Choroid plexus epithelial cell (primary cell): ENCODE measurements around the gene ATG10.
"Not testable (repeated sequence)": the region's sequence is repeated elsewhere in the genome, so short reads cannot be mapped to it uniquely, and the experiment has no call there.

Source experiments
- DNase-seq: peaks from one replicate; pipeline ENCODE4 v3.0.0-alpha.2; 2010; ENCODE audit warnings: low read depth
- H3K4me3 ChIP-seq: 2 replicates; pipeline ENCODE4 v1.5.1; 2011; ENCODE audit warnings: low read depth, mild to moderate bottlenecking, control low read depth, low read length, moderate library complexity
- TF ChIP-seq, protein P1 (sequence below): conservative IDR thresholded peaks from 2 replicates; pipeline ENCODE4 v1.5.1; 2011; ENCODE audit warnings: low read depth, mild to moderate bottlenecking, control low read depth, inconsistent platforms, low read length, moderate library complexity

ATG10 gene

DNA sequence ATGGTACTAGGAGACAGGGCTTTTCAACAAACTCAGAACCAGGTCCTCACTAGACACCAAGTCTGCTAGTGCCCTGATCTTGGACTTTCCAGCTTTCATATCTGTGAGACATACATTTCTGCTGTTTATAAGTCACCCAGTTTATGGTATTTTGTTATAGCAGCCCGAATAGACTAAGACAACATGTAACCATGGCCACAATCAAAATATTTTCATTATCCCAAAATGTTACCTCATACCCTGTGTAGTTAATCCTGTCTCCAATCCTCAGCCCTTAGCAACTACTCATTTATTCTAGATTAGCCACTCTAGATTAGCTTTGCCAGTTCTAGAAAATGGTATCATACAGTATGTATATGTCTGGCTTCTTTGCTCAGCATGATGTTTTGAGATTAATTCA lies 6.3 kb upstream of the ATG10 start:
- H3K4me3 ChIP-seq, result no peak overlapping the region
- DNase-seq, result no peak
- TF ChIP-seq, protein P1, sequence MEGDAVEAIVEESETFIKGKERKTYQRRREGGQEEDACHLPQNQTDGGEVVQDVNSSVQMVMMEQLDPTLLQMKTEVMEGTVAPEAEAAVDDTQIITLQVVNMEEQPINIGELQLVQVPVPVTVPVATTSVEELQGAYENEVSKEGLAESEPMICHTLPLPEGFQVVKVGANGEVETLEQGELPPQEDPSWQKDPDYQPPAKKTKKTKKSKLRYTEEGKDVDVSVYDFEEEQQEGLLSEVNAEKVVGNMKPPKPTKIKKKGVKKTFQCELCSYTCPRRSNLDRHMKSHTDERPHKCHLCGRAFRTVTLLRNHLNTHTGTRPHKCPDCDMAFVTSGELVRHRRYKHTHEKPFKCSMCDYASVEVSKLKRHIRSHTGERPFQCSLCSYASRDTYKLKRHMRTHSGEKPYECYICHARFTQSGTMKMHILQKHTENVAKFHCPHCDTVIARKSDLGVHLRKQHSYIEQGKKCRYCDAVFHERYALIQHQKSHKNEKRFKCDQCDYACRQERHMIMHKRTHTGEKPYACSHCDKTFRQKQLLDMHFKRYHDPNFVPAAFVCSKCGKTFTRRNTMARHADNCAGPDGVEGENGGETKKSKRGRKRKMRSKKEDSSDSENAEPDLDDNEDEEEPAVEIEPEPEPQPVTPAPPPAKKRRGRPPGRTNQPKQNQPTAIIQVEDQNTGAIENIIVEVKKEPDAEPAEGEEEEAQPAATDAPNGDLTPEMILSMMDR, result no peak

DNA sequence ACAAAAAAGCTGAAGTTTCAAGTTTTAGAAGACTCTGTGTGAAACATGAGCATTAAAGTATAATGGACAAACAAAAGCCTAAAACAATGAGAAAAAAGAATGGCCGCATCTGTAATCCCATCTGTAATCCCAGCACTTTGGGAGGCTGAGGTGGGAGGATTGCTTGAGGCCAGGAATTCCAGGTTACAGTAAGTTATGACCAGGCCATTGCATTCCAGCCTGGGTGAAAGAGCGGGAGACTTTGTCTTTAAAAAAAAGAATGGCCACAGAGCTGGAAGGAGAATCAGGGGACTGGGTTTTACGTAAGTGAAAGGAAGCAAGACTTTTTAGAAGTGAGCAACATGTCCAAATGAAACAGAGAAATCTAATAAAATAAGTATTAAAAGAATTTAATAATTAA lies 2.6 kb upstream of the ATG10 start:
- DNase-seq, result no peak
- no peak overlapping the region for H3K4me3 ChIP-seq
- TF ChIP-seq, protein P1, result no peak

DNA sequence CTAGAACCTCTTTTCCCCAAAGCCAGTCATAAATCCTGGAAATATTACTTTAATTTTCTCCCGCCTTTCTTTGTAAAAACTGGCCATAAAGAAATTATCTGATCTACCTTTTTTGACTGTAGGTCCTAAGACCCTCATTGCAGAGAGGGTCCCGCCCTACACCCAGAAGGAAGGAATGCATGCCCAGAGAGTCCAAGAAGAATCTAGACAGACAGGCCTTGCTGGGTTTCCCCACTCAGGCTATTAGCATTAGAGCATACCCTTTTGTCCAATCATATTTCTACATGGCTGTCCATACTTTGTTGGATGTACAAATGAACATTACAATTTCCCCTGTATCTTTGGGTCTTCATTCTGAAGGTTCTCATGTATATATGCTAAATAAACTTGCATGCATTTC lies 1.9 kb upstream of the ATG10 start:
- H3K4me3 ChIP-seq, result no peak overlapping the region
- no peak for DNase-seq
- TF ChIP-seq, protein P1, result no peak

DNA sequence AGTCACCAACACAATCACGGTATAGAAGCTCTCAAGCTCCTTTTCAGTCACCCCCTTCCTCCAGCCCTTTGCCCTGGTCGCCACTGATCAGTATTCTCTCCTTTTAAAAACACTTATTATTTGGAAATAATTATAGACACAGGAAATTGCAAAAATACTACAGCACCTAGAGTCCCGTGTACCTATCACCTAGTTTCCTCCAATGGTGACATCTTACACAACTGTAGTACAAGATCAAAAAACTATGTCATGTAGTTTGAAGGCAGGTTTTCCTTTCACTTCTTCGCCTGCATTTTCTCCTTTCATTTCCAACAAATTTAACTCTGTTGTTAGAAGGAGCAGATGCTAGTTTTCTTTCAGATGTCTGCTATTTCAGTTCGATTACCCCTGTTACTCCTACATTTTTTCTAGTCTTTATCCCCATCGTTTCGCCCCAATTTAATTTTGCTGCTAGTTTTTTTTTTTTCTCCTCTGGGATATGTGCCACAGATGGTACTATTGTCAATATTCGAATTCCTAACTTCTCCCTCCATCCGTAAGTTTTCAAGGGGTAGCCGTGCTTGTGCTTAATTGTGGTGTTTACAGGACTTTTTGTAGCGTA lies 612 bp upstream of the ATG10 start:
- TF ChIP-seq, protein P1, result no peak
- DNase-seq, result peak; percentile 53
- H3K4me3 ChIP-seq, result peak overlapping the region; percentile 84

DNA sequence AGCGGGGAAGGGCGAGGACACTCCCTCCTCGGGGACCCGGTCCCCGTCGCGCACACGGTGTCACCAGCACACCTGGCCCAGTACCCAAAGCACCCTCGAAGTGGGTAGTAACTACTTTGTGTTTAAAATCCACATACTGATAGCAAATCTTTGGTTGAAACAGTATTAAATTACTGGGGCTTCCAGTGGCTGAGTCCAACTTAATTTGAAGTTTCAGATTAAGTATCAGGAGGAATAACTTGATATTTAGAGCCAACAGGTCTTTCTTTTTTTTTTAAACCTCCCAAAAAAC lies 615 bp downstream of the ATG10 start:
- no peak for DNase-seq
- TF ChIP-seq, protein P1, result no peak
- H3K4me3 ChIP-seq, result peak overlapping the region; percentile 84

DNA sequence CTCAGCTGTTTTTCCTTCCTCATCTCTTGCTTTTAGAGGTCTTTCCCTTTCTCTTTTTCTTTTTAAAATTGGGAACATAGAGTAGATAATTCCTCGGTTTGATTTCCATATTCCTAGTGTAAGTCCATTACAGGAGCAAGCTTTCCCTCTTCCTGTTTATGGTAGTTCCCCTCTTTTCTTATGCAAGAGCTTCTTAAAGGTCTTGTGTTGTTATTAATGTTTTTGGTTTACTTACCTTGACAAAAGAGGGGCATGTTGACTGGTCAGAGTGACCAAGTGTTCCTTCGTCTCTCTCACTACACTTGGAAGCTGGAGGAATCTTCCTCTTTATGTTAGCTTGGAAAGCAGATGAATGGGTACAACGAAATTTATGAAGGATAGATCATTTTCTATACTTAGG lies 8.3 kb downstream of the ATG10 start:
- DNase-seq, result no peak
- TF ChIP-seq, protein P1, result no peak
- no peak overlapping the region for H3K4me3 ChIP-seq

DNA sequence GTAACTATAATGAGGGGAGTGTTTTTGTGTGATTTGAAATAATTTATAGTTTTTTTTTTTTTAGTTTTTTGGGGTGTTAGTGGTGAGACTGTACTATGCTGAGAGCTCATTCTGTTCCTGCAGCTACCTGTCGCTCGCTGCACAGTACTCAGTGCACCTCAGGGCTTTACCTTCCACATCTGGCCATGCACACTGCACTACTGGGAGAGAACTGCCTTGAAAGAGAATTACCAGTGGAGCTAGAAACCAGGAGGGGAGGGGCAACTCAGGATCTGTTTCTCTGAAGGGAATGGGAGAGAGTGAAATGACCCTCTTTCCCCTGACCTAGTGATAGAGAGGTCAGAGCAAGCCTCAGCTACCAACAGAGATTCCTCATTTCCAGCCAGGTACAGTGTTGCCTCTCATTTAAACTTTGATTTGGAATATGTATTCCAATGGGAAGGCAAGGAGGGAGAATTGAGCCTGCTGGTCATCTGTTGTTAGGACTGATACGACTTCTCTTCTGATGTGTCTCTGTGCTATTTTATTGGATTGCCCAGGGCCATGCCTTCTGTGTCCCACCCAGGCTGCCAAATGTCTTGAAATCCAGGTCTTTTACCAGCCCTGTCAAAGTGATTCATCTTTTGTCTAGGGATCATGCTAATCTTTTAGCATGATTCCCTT lies 8.9 kb downstream of the ATG10 start:
- H3K4me3 ChIP-seq, result no peak overlapping the region
- DNase-seq, result no peak
- TF ChIP-seq, protein P1, result no peak

DNA sequence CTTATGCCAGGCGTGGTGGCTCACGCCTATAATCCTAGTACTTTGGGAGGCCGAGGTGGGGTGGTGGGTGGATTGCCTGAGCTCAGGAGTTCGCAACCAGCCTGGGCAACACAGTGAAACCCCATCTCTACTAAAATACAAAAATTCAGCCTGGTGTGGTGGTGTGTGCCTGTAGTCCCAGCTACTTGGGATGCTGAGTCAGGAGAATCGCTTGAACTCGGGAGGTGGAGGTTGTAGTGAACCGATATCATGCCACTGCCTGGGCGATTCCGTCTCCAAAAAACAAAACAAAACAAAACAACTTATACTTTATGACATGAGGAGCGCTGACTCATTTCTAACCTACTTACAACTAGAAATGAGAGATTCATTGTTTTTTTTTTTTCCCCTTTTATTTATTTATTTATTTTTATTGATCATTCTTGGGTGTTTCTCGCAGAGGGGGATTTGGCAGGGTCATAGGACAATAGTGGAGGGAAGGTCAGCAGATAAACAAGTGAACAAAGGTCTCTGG lies 10.4 kb downstream of the ATG10 start:
- not testable (repeated sequence) for DNase-seq, H3K4me3 ChIP-seq

DNA sequence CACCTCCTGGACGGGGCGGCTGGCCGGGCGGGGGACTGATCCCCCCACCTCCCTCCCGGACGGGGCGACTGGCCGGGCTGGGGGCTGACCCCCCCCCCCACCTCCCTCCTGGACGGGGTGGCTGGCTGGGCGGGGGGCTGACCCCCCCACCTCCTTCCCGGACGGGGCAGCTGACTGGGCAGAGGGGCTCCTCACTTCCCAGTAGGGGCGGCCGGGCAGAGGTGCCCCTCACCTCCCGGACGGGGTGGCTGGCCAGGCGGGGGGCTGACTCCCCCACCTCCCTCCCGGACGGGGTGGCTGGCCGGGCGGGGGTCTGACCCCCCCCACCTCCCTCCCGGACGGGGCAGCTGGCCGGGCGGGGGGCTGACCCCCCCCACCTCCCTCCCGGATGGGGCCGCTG lies 11.3 kb downstream of the ATG10 start:
- not testable (repeated sequence) for DNase-seq, H3K4me3 ChIP-seq

DNA sequence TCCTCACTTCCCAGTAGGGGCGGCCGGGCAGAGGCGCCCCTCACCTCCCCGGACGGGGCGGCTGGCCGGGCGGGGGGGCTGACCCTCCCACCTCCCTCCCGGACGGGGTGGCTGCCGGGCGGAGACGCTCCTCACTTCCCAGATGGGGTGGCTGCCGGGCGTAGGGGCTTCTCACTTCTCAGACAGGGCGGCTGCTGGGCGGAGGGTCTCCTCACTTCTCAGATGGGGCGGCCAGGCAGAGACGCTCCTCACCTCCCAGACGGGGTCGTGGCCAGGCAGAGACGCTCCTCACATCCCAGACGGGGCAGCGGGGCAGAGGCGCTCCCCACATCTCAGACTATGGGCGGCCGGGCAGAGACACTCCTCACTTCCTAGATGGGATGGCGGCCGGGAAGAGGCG lies 11.7 kb downstream of the ATG10 start:
- not testable (repeated sequence) for DNase-seq, H3K4me3 ChIP-seq
